Measurements from ENCODE around the gene ARL6IP6.
"Not testable (repeated sequence)": the region's sequence is repeated elsewhere in the genome, so short reads cannot be mapped to it uniquely, and the experiment has no call there.

ARL6IP6 gene

GRCh38 chr2:152718076-152718908, at the start of gene ARL6IP6:
ARL6IP6 (plus strand) TSS chr2:152718620; CDS start chr2:152718625, 5 bp downstream.
- DNase-seq, result peak; percentile 13 to 86

GRCh38 chr2:152674334-152674733, 44.1 kb upstream of the ARL6IP6 start:
- DNase-seq, result no peak

GRCh38 chr2:152676461-152676860, 42.0 kb upstream of the ARL6IP6 start:
- DNase-seq, result no peak

GRCh38 chr2:152678808-152679207, 39.6 kb upstream of the ARL6IP6 start:
- DNase-seq, result no peak

GRCh38 chr2:152682663-152683062, 35.8 kb upstream of the ARL6IP6 start:
- DNase-seq, result no peak

GRCh38 chr2:152683400-152683799, 35.0 kb upstream of the ARL6IP6 start:
- no peak for DNase-seq

GRCh38 chr2:152686321-152686720, 32.1 kb upstream of the ARL6IP6 start:
- no peak for DNase-seq

- DNase-seq, result no peak
Observed at GRCh38 chr2:152693033-152693432, 25.4 kb upstream of the ARL6IP6 start.

- no peak for DNase-seq
Observed at GRCh38 chr2:152694161-152694661, 24.2 kb upstream of the ARL6IP6 start.

GRCh38 chr2:152695763-152696162, 22.7 kb upstream of the ARL6IP6 start:
- no peak for DNase-seq

GRCh38 chr2:152696476-152696875, 21.9 kb upstream of the ARL6IP6 start:
- DNase-seq, result no peak

GRCh38 chr2:152701198-152701597, 17.2 kb upstream of the ARL6IP6 start:
- DNase-seq, result no peak

GRCh38 chr2:152706477-152707021, 11.9 kb upstream of the ARL6IP6 start:
- no peak for DNase-seq

GRCh38 chr2:152708742-152709141, 9.7 kb upstream of the ARL6IP6 start:
- no peak for DNase-seq

GRCh38 chr2:152710713-152711112, 7.7 kb upstream of the ARL6IP6 start:
- no peak for DNase-seq

- DNase-seq, result no peak
Observed at GRCh38 chr2:152715112-152715511, 3.3 kb upstream of the ARL6IP6 start.

- no peak for DNase-seq
Observed at GRCh38 chr2:152715854-152716428, 2.5 kb upstream of the ARL6IP6 start.

- no peak for DNase-seq
Observed at GRCh38 chr2:152716805-152717227, 1.6 kb upstream of the ARL6IP6 start.

- DNase-seq, result peak; percentile 72 to 85
Observed at GRCh38 chr2:152717228-152718075, 968 bp upstream of the ARL6IP6 start, which contains the start of gene PRPF40A. PRPF40A (minus strand) TSS chr2:152717461; CDS start chr2:152717439, 22 bp downstream.

- no peak for DNase-seq
Observed at GRCh38 chr2:152718909-152719645, 657 bp downstream of the ARL6IP6 start.

GRCh38 chr2:152720794-152721193, 2.4 kb downstream of the ARL6IP6 start:
- no peak for DNase-seq

- not testable (repeated sequence) for DNase-seq
Observed at GRCh38 chr2:152722639-152723038, 4.2 kb downstream of the ARL6IP6 start.

All from cerebellar nuclear complex (tissue), 1 donor.